HG03103 (cell line): ENCODE data around the gene ROBO1.

ENCODE experiments used
- ATAC-seq: cut with Tn5 transposase; IDR thresholded peaks from one replicate; pipeline ENCODE4 v1.9.1; 2021; ENCODE audit warnings: low read depth; ENCODE audit not compliant: unreplicated experiment

The ROBO1 gene

GRCh38 chr3:79038057-79038456 is 729.7 kb downstream of the ROBO1 start:
- ATAC-seq: no peak

DNA sequence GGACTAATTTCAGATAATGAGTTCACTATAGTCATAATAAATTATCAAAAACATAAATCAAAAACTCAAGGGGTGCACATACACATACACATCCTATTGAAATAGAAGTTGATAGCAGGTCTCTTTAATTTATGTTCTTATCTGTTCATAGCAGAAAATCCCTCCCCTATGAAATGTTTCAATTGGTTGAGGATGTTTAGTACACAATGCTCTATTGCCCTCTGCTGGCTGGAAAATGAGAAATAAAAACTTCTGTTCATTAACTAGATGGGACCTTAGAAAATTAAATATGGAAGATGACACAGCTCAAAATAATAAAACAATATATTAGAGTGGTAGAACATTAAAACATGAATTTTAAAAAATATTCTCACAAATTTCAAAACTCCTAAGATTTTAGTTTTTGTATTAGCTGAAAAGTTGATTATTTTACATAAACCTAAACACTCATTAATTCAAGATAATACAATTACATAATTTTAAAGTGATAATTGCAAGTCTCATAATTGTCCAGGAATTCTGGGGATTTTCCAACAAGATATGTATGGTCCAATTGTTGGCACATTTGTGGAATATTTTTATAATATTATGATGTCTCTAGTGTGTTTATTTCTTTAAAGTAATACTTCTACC is 735.0 kb downstream of the ROBO1 start:
- ATAC-seq: no peak

- no peak for ATAC-seq
These were observed 737.6 kb downstream of the ROBO1 start for GRCh38 chr3:79030157-79030556.

DNA sequence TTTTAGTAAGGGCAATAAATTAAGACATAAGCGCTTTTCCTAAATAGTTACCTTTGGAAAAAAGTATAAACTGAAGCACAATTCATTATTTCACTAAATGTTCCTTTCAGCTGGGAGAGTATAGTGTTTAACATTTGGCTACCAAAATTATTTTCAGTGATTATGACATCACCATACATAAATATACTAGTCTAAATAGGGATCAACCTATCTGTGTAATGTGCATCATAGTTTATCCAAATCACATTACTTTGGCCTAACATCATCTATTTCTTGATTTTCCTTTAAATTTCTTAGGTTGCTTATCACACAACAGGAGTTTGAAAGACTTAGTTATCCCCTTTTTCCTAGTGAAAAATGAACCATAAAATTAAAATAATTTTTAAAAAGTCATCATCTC is 738.9 kb downstream of the ROBO1 start:
- ATAC-seq: no peak

DNA sequence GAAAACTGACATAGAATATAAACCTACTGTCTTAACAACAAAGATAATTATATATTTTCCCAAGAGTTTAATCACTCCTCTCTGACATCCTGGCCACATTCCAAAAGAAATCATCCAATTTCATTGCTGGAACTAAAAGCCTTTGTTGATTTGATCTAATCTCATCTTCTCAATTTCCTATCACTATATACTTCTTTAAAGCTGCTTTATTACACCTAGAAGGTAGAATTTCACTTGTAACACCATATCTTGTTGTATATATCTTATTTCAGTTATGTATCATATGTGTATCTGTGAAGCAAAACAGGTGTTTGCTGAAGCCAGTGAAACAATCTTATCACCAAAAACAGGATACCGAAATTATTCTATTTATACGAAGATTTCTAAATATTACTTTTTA is 740.2 kb downstream of the ROBO1 start:
- ATAC-seq: no peak

- ATAC-seq: no peak
These were observed 747.9 kb downstream of the ROBO1 start for GRCh38 chr3:79019924-79020173.

DNA sequence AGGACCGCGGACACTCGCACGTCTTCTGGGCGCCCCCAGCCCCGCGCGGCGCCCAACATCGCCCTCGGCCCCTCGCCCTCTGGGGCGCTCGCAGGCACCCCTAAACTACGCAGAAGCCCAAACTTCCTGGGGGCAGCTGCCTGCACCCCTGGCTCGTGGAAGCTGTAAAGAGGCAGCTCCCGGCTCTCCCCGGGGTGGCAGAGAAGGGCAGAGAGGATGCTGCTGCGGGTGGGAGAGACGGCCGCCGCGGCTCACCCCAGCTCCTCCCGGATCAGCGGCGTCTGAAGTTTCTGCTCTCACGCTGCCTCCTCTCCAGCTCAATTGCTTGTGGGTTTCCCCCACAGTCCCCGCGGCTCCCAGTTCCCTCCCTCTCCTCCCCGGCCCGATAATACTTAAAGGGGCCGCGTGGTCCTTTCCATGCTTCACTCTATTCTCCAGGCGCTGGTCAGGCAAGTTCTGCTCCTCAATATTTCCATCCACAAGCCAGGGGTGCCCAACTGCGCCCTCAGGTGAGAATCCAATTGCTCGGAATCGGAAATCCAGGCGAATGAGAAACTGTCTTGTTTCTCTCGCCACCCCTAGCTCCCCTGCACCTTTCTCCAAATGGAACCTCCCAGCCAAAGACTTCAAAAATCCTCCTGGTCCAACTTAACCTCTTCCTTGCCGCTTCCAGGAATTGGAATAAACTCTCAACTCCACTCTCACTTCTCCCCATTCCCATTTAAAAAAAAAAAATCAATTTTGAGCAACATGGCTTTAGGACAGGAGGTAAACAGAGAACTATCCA is 748.5 kb downstream of the ROBO1 start:
- peak; percentile 56 for ATAC-seq

- ATAC-seq: peak; percentile 33
These were observed 749.1 kb downstream of the ROBO1 start for GRCh38 chr3:79018671-79019136.

- no peak for ATAC-seq
These were observed 749.5 kb downstream of the ROBO1 start for GRCh38 chr3:79018265-79018664.

DNA sequence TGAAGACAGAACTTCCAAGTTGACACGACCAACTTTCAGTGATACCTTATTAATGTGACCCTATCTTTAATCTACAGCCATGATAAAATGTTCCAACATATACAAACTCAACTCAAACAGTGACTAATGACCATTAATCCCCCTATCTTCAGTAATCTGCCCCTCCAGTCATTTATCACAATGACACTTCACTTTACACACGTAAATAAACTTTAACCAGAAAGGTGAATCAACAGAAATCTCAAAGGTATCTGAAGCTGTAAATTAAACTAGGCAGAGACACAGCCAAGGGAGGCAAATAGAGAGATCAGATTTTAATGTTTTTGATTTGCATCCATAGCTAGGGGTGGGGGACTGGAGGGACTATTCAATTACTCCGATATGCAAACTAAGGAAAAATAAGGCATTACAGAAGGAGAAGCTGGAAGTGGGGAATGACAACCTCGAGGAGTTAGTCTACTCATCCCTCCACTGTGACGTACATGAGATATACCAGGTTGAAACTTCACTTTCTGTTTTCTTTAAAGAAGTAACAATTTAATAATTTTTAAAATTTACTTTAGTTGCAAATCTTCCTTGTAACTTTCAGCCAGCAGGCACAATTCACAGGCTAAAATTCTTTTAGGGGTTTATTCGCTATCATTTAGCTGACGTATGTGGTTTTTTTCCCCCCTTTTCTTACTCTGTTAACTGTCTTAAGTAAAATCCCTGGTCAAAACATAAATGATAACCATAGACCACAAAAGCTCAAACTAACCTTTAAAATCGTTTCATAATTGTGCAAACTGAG is 751.0 kb downstream of the ROBO1 start:
- no peak for ATAC-seq

DNA sequence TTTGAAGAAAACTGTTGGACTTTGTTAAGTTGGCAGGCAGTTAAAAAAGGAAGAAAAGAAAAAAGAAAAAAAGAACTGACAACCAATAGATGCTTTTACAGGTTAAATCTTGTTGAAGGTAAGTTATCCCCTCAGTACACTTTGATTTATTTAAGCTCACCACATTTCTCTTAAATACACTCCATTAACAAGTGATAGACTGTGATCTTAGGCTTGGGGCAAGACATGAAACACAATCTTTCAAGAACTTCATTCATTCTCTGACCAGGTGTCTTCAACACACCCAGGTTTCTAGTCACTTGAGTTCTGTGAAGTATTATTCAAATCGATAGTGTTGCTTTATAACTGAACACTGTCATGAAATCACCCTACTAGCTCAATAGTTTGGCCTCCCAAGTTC is 751.9 kb downstream of the ROBO1 start:
- ATAC-seq: no peak

GRCh38 chr3:79012946-79013362 is 754.8 kb downstream of the ROBO1 start:
- no peak for ATAC-seq

DNA sequence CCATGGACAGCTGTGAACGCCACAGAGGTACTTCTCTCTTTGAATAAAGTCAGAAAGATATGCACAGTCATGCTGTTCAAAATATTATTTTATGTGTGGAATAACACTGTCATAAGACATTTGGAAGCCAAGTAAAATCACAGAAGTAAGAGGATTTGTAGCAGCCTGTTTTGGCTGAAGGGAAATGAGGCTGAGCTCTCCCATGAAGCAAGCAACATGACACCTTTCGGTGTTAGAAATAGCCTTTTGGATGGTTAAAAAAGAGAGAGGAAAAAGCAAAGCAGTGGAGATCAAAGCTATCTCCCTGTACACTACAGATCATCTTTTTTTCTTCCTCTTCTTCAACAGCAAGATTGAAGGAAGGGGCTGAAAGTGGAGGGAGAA is 755.3 kb downstream of the ROBO1 start:
- no peak for ATAC-seq

- ATAC-seq: no peak
These were observed 755.8 kb downstream of the ROBO1 start for GRCh38 chr3:79011821-79012529.

GRCh38 chr3:79009861-79010260 is 757.9 kb downstream of the ROBO1 start:
- ATAC-seq: no peak

DNA sequence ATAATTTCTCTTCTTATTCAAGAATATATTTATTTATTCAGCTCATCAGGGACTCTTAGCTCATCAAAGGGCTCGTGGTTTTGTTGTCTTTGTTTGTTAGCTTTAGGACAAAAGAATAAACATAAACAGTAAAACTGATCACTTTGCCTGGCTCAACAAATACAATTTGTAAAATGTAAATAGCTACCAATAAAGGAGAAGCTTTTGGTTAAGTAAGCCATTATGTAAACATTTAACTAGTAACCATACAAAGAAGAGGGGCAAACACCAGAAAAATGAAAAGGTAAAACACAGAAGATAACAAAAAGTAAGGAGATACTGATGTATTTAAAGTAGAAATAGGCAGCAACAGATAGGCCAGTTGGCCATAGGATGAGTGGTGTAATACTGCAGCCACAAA is 761.7 kb downstream of the ROBO1 start:
- no peak for ATAC-seq

DNA sequence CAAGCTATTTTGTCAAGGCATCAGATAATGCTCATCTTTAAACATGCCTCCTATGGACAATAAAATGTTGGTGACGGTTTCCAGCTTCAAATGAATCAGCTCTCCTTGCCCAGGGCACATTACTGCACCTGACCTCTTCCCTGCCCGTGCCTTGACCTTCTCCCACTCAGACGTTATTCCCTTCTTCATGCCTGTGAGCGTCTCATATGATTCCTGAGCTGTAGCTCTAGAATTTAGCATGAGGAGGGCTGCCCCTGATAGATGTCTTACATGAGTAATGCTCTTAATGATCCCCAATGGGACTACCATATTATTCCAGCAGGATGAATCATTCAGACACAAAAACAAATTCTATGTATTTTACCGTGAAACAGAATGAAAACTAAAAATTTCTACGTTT is 762.7 kb downstream of the ROBO1 start:
- no peak for ATAC-seq

DNA sequence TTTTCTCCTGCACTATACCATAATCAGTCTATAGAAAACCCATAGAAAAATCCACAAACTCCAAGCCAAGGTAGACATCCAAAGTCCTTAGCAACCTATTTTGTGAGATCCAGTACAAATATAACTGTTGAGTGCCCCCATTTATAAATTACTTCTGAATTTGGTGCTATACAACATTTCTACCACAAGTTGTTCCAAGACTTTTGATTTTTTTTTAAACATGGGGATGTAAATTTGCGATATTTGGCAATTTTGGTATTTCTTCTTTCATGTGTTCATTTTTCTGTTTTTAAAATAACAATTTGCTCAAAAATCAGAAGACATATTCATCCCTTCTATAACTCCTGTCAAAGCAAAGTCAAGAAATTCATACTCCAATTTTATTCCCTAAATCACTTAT is 763.8 kb downstream of the ROBO1 start:
- ATAC-seq: no peak

- ATAC-seq: no peak
These were observed 765.1 kb downstream of the ROBO1 start for GRCh38 chr3:79002465-79003372.

- ATAC-seq: no peak
These were observed 766.5 kb downstream of the ROBO1 start for GRCh38 chr3:79001255-79001654.
